GM21723 (cell line): ENCODE measurements around the gene FXYD4.
"Not testable (repeated sequence)": the region's sequence is repeated elsewhere in the genome, so short reads cannot be mapped to it uniquely, and the experiment has no call there.

Experiments
- ATAC-seq: cut with Tn5 transposase; IDR thresholded peaks from one replicate; pipeline ENCODE4 v1.9.1; 2021; ENCODE audit warnings: mild to moderate bottlenecking, moderate library complexity; ENCODE audit not compliant: unreplicated experiment

The FXYD4 gene

GRCh38 chr10:43415544-43415943 lies 44.1 kb downstream of the FXYD4 start:
- no peak for ATAC-seq

- ATAC-seq: no peak
Observed at GRCh38 chr10:43417950-43418768, 46.7 kb downstream of the FXYD4 start.

GRCh38 chr10:43419997-43420368 lies 48.5 kb downstream of the FXYD4 start:
- ATAC-seq: peak; percentile 20

- peak; percentile 79 for ATAC-seq
Observed at GRCh38 chr10:43420369-43421200, 49.1 kb downstream of the FXYD4 start.

GRCh38 chr10:43421201-43421507 lies 49.7 kb downstream of the FXYD4 start:
- ATAC-seq: no peak

GRCh38 chr10:43421519-43421918 lies 50.1 kb downstream of the FXYD4 start:
- no peak for ATAC-seq

- not testable (repeated sequence) for ATAC-seq
Observed at GRCh38 chr10:43421944-43422343, 50.5 kb downstream of the FXYD4 start.

GRCh38 chr10:43424416-43424815 lies 53.0 kb downstream of the FXYD4 start:
- ATAC-seq: no peak
